NOMO-1 (cell line): ENCODE results near the gene FAM171A2.
"Not testable (repeated sequence)": the region's sequence is repeated elsewhere in the genome, so short reads cannot be mapped to it uniquely, and the experiment has no call there.

ENCODE experiments used
- DNase-seq, 2 experiments: peaks; one replicate each; lab custom pipeline; 2025; ENCODE audit not compliant: unreplicated experiment in 2 of 2; lab: John Stamatoyannopoulos, UW

The FAM171A2 gene

DNA sequence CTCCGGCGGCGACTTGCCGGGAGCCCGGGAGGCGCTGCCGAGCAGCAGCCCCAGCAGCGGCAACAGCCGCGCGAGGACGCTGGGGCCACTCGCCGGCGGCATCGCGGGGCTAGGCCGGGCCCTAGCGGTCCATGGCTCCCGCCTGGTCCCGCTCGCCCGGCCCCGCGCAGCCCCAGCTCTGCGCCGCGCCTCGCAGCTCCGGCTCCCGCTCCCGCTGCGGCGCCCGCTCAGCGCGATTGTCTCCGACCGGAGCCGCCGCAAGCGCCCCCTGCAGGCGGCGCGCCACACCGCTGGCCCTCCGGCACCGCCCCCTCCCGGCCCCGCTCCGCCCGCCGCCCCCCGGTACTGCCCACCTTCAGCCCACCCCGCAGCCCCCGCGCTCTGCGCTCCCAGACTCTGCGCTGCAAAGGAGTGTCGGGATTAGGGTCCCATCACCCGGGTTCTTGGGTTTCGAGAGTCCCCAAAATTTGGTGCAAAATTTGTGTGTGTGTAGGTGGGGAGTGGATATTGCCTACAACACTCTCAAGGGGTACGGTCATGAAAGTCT is at the start of gene FAM171A2:
Gene FAM171A2, minus strand, starts transcription at position 241 of the 547 bp plus-strand sequence. Its CDS starts 139 bp downstream, at position 102.
- DNase-seq = peak; percentile 21 to 57

DNA sequence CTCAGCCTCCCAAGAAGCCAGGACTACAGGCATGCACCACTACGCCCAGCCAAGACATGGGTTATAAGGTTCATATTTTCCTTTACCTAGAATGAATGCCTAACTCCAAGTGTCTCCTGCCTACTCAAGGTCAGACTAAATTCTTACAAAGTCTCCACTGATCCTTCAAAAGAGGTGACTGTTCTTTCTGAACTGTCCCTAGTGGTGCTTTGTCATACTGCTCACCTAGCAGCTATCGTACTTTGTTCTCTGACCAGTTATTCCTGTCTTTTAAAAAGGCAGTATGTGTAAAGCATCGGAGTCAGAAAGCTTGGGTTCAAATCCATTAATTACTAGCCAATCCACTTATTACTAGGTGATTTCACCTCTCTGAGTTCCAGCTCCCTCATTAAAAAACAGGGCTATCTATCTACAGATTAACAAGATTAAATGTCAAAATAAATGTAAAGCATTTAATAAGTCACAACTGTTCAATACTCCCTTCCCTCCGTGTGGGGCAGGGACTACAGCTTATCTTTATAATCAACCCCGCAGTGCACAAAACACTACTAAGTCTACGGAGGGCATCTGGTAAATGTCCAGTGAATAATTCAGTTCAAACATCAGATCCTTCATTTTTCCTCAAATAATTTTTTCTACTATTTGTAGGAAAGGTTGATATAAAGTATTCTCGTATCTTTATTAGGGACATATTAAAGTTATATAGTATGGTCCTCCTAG is 45.8 kb upstream of the FAM171A2 start:
- no peak for DNase-seq

DNA sequence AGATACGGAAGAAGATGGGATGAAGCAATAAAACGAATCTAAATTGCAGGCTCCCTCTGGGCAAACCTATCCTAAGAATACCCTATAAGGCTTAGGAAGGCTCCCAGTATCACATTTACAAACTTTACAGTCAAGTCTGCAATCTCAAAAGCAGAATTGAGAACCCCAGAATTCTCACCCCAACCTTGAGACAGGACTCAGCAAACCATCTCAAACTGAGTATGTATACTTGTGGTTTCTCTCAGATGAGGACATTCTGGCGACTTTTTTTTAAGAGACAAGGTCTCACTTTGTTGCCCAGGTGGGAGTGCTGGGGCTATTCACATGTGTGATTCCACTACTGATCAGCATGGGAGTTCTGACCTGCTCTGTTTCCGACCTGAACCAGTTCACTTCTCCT is 45.1 kb upstream of the FAM171A2 start:
- no peak for DNase-seq

DNA sequence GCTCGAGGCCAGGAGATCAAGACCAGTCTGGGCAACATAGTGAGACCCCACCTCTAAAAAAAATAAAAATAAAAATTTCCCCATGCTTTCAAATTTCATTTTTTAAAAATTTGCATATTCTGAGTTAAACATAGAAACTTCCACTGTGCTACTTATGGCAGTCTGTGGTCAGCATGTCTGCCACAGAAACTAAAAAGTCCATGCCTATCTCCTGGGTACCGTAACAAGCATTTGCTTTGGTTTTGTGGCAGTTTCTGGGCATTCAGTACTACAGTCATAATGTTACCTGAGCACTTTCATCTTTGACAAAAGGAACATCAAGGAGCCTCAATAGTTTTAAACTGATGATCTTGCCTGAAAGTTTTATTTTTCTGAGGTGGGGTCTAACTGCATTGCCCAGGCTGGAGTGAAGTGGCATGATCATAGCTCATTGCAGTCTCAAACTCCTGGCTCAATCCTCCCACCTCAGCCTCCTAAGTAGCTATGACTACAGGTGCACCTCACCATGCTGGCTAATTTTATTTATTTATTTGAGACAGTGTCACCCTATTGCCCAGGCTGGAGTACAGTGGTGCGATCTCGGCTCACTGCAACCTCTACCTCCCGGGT is 39.0 kb upstream of the FAM171A2 start:
- no peak for DNase-seq

DNA sequence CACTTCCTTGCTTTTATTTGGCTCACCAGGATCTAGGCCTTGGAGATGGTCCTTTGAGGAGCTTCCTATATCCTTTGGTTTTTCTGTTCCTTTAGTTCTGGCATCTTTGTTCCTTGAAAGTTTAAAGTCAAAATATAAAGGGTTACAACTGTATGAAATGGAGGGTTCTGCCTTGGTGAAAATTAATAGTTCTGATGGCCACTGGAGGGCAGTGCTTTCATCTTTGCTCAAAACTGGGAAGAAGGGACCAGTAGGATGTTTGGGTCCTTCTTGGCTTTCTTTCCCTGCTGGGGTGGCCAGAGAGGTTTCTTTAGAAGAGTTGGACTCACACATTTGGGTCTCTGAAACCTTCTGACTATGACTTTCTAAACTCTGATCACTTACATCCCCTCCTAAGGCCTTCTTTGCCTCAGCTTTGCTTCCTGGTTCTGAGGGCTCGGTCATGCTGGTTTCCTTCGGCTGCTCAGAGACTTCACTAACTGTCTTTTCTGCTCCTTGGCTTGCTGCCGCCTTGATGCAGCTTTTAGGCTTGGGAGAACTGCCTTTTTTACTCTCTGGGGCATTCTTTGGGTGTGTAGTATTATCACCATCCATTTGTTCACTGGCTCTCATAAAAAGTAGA is 36.7 kb upstream of the FAM171A2 start:
- DNase-seq = no peak

DNA sequence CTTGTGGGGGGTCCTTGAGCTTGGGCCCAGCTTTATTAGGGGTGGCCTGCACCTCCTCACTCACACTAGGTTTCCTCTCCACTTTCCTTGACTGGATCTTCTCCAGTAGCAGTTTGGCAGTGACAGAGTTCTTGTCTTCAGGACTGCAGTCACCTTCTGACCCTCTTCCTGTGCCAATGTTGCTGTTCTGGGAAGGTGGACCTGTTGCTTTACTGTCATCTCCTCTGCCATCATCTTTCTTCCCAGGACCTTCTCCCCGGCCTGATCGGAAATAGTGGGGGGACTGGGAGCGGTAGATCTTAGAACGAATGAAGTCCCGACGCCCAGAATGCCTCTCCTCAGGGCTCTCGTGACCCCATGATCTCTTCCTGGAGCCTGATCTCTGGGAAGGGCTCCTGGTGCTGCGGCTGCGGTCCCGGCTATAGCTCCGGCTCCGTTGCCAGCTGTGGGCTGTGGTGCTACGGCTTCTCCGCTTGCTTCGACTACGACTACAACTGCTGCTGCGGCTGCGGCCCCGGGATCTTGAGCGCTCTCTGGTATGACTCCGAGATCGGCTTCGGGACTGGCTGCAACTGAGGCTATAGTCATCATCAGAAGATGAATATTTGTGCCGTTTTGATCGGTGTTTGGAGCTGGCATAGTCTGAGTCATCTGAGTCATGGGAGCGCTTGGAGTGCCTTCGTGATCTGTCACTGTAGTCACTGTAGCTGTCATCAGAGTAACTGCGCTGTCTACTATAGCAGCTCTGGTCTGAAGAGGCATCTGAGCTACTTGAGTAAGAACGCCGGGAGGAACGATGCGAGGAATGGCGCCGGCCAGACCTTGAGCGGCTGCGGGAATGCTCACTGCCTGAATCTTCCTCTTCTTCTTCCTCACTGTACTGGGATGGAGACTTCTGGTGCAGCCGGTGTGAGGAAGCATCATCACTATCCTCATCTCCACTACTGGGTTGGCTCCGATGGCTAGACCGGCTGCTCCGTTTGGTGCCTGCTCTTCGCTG is 35.3 kb upstream of the FAM171A2 start:
- no peak for DNase-seq

DNA sequence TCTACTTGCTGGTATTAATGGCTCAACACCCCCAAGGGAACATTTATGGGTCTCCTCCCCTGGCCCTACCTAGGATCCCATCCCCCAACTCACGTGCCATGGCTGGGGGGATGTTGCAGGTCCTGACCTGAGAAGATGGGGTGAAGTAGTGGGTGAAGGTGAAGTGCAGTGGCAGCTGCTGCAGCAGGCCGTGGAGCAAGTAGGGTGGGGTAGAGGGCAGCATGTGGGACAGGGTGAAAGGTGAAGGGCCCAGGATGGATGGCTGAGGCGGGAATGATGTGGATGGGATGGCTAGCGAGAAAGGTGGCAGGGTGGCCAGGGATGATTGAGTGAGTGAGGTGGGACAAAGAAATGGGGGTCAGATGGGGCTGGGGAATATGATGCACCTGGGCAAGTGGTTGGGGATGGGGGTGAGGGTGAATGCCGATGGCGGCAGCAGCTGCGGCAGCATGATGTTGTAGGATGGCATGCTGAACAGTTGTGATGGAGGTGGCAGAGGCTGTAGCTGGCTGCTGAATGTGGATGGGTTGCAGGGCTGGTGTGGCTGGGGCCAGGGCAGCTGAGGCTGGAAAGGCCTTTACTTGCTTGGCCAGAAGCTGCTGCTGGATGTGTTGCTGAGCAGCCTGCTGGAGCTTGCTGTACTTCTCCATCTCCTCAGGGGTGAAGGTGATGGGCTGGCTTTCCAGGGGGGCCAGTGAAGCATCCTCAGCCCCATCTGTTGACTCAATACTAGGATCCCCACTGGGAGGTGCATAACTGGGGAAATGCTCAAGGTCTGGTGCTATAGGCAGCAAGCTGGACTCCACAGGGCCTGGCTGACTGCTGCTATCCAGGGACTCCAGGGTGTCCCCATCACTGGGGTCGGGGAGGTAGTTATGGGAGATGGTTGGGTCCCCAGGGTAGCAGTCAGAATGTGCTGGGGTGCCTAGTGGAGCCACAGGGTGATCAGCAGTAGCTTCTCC is 34.1 kb upstream of the FAM171A2 start:
- no peak for DNase-seq

DNA sequence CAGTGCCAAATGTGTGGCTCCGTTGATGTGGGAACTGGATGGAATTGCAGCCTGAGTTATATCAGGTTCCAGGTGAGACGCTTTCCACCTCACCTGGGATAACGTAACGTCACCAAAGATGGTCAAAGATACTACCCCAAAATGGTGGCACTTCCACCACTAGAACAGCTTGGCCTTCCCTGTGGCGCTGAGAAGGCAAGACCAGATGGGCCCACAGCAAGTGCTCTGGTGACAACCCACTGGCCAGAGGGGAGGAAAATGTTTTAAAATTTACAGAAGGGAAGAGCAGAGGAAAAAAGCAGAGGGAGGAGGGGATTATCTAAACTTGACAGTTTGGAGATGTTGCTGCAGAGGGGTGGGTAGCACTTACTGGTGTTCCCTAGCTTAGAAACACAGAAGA is 33.3 kb upstream of the FAM171A2 start:
- DNase-seq = no peak

DNA sequence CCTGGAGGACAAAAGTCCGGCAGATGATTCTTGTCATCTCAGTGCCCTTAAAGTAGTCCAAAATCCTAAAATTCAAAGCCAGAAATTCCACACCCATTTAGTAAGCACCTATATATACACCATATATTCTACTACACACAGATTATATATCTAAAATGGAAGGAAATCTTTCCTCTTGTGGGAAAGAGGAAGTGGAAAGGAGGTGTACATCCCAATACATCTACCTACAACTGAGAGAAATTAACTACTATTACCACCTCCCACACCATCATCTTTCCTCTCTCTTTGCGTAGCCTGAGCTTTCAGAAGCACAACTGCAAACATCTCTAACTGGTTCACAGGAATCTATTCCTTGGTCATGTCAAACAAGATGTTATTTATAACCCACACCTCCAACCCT is 31.2 kb upstream of the FAM171A2 start:
- no peak for DNase-seq

DNA sequence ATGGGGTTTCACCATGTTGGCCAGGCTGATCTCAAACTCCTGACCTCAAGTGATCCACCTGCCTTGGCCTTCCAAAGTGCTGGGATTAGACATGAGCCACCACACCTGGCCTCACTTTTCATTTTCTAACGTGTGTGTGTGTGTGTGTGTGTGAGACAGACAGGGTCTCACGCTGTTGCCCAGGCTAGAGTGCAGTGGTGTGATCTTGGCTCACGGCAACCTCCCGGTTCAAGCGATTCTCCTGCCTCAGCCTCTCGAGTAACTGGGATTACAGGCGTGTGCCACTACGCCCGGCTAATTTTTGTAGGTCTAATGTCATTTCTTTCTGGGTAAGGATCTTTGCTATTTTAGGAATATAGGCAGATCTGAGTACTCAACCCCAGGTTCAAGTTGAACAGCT is 30.5 kb upstream of the FAM171A2 start:
- not testable (repeated sequence) for DNase-seq

DNA sequence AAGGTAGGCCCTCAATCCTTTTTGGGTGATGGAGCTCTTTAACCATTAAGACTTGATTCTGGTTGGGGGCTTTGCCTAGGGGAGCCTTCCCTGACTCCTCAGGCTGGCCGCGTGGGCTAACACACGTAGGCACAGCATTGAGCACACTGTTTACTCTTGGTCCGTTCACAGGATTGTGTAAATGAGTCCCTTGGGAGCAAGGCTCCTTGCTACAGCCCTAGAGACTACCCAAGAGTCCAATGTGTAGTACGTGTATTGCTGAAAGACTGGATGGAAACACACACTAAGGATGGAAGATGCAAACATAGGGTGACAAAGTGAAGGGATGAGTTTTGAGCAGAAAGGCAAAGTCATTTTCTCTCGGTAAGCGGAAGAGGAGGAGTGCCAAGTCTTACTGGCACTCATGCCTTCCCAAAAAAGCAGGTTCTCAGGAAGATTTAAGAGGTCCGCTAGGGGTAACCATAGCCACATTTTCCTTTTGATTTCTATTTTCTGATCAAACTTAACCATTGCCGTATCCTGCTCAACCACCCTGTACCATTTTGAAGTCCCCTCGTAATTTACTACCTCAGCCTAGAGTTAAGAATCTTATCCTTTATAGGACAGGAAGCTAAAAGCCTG is 26.7 kb upstream of the FAM171A2 start:
- no peak for DNase-seq

DNA sequence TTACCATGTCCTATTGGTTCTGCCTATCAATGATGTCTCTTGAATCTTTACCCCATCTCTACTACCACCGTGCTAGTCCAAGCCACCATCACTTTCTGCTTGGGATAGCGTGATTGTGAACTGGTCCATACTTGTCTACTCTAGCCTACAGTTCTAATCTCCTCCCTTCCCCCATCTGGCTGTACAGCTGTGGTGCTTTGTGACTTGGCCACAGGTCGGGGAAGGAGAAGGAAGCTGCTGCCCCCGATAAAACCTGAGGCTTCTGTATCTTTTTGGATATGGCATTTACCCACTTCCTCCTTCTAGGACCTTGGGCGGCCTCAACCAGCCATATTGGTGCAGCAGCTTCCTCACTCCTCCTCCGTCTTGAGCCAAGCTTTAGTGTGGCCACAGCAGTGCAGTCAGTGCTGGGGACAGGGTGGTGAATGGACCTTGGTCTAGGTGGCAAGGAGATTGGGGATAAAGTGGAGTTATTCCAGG is 26.1 kb upstream of the FAM171A2 start:
- DNase-seq = peak; percentile 68 to 81

DNA sequence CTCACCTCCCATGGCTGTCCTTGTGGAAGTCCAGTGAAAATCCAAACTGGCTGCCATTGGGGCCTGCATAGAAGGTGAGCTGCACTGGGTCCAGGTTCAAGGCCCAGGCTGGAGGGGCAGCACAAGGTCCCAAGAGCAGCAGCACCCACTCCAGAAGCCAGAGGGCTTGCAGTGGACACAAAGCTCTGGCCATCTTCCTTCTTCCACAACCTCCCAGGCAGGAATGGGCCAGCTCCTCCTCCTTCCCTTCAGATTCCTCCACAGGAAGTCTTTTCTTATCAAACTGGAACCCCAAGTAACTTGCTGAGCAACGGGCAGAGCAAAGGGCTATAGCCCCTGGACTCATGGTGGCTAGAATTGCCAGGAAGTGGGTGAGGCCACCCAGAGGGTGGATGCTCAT is 25.6 kb upstream of the FAM171A2 start, which contains the start of gene ITGA2B:
Gene ITGA2B, minus strand, starts transcription at position 369 of the 400 bp plus-strand sequence. Its CDS starts 176 bp downstream, at position 193.
- DNase-seq = no peak

DNA sequence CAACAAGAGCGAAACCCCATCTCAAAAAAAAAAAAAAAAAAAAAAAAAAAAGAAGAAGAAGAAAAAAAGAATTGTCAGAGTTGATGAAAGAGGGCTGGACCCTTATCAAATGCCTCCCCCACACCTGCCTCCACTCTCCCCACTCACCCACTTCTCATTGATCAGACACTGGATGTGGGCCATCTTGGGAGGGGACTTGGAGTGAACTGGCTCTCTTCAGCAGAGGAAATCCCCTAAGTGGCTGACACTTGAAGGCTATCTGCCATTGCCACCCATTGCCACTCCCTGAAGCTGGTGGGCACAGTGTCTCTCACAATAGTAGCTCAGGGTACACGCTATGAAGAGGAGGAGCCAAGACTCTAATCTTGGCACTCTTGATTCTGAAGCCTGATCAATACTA is 24.2 kb upstream of the FAM171A2 start:
- no peak for DNase-seq

DNA sequence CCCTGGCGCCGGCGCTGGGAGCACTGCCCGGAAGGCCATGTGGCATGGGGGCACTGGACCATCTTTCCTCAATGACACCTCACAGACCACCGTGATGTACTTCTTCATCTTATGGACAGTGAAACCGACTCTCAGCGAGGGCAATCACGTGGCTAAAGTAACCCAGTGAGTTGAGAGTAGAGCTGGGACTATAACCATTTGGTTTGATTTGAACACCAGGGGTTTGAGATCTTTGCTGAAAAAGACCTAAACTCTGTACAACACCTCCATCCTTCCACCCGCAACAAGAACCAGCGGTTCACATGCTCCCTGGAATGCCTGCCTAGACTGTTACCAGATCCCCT is 22.5 kb upstream of the FAM171A2 start:
- DNase-seq = no peak

DNA sequence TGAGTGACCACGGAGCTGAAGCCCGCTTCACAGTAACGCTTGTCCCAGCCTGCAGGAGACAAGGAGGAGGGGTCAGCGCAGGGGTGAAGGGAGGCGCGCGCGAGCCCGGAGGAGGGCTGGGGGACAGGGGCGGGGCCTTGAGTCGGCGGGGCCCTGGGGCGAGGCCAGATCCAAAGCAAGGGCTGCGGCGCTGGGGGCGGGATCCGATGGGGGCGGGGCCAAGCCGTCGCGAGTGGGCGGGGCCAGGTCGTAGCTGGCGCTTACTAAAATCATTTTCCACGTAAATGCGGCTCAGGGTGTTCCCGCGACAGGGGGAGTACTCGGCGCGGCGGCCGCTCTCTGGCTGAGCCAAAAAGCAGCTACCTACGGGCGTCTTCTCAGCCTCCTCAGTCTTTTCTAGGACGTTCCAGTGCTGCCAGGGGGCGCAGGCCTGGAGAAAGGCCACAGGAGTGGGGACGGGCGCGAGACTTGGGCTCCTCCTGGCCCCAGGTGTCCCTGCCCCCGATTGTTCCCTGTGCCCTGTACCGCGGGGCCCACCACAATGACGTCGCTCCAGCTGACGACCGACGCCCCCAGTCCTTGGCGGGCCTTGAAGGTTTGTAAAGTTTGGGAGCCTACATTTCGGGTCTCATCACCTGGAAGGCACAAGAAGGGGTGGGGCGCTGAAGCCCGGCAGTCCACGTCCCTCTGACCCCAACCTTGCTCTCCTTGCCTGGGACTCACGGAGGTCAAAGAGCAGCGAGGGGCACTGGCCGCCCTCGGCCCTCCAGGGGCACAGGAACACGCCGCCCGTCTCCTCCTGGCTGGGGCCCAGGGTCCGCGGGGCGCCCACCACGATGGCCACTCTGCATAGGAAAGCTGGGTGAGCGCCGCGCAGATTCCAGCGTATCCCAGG is 21.9 kb upstream of the FAM171A2 start:
- peak; percentile 83 to 86 for DNase-seq

DNA sequence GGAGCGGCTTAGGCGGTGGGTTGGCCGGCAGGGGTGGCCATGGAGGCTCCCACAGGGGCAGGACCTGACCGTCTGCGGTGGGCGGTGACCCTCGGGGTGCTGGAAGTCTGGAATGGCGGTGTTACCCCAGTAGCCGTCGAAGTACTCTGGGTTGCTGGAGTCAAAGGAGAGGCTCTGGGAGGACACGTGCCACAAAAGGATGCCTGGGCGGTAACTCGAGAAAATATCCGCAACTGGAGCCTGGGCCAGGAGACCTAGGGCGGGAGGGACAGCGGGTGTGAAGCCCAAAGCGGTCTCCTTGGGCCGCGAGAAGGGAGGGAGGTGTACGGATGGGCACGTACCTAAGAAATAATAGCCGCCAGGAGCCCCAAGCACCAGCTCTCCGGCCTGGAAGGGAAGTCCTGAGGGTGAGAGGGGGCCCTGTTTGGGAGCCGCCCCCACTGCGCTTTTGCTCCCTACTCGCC is 21.2 kb upstream of the FAM171A2 start:
- DNase-seq = no peak
